ENCODE measurements around the gene ANK2. TPM values are rescaled to one million over a fixed set of nuclear protein-coding genes. Genes with fewer than 3 reads are reported as not detected.

The ANK2 gene
- total RNA-seq, 1 donor from 2014 or later: 121 TPM

DNA sequence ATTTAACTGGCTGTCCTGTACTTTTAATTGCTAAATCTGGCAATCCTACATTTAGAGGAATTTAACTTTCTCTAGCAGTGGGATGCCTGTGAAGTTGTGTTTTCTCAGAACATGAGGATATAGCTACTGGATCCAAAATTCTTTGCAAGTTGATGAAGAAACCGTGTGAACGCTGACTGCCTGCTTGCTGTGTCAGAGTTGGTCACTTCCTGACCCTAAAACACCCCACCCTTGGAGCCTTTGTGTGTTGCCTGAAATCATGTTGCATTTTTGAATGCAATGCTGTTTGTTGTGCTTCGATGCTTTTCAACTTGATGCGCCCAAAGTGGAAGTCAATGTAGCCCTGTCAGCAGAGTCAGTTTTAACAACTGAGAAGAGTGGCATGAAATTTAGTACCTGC is 211.2 kb downstream of the ANK2 start:
- H3K4me1 ChIP-seq: no peaks in the 10 kb centered on the region
- H3K79me2 ChIP-seq (ENCODE audit: low read depth): no peaks in the 10 kb centered on the region
- Mint-ChIP-seq H3K27ac (no peak overlapping the region), H3K4me1 (peaks cover 6% of the 10 kb centered on the region), H3K36me3 (peaks cover 8% of the 10 kb centered on the region), H3K9me3 (no peaks in the 10 kb centered on the region), H3K4me3 (no peak overlapping the region), H3K27me3 (ENCODE audit: insufficient read depth, low read depth) (peaks cover 2% of the 10 kb centered on the region)
- no peak overlapping the region for H3K9ac ChIP-seq
- H4K20me1 ChIP-seq (ENCODE audit: low read depth): no peaks in the 10 kb centered on the region
- no peak overlapping the region for H3K27ac ChIP-seq
- H3F3A ChIP-seq (ENCODE audit: low read depth): no peaks in the 10 kb centered on the region
- no peaks in the 10 kb centered on the region for H3K27me3 ChIP-seq
- no peak overlapping the region for H2AFZ ChIP-seq (replicated peaks)
- H3K9me3 ChIP-seq (ENCODE audit: low read depth): no peaks in the 10 kb centered on the region
- no peak for TF ChIP-seq EZH2 (IDR thresholded peaks at IDR 0.05)
- TF ChIP-seq EZH2phosphoT487 (IDR thresholded peaks at IDR 0.05): no peak
- TF ChIP-seq, protein P1, sequence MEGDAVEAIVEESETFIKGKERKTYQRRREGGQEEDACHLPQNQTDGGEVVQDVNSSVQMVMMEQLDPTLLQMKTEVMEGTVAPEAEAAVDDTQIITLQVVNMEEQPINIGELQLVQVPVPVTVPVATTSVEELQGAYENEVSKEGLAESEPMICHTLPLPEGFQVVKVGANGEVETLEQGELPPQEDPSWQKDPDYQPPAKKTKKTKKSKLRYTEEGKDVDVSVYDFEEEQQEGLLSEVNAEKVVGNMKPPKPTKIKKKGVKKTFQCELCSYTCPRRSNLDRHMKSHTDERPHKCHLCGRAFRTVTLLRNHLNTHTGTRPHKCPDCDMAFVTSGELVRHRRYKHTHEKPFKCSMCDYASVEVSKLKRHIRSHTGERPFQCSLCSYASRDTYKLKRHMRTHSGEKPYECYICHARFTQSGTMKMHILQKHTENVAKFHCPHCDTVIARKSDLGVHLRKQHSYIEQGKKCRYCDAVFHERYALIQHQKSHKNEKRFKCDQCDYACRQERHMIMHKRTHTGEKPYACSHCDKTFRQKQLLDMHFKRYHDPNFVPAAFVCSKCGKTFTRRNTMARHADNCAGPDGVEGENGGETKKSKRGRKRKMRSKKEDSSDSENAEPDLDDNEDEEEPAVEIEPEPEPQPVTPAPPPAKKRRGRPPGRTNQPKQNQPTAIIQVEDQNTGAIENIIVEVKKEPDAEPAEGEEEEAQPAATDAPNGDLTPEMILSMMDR (IDR thresholded peaks at IDR 0.05): no peak
- no peak overlapping the region for H3K4me2 ChIP-seq
- peaks cover 44% of the 10 kb centered on the region for H3K36me3 ChIP-seq
- H3K4me3 ChIP-seq: no peak overlapping the region
- no peak for DNase-seq (ENCODE audit: low spot score)

DNA sequence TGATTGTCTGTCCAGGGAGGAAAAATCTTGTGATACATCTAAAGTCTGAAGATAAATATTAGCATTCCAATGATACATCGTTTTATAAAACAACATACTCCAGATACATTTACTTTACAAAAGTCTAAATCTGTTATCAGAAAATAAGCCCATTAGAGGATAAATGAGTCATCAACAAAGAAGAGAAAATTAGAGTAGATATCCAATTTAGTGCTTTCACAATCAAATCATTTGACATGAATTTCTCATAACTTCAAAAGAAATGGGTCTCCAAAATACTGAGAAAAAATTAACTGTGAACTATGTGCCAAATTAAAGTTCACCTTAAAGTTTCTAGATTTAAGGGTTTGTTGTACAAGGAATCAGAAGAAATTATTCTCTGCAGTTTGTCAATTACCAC is 213.8 kb downstream of the ANK2 start:
- peaks cover 6% of the 10 kb centered on the region for H3K4me1 Mint-ChIP-seq
- no peaks in the 10 kb centered on the region for H3K9me3 Mint-ChIP-seq
- Histone ChIP-seq H3K27ac (no peak overlapping the region), H3K4me2 (no peak overlapping the region), H3F3A (ENCODE audit: low read depth) (no peaks in the 10 kb centered on the region), H2AFZ (replicated peaks) (no peak overlapping the region), H3K27me3 (no peaks in the 10 kb centered on the region), H3K4me1 (no peaks in the 10 kb centered on the region), H3K36me3 (peaks cover 33% of the 10 kb centered on the region), H4K20me1 (ENCODE audit: low read depth) (no peaks in the 10 kb centered on the region), H3K9me3 (ENCODE audit: low read depth) (no peaks in the 10 kb centered on the region), H3K79me2 (ENCODE audit: low read depth) (no peaks in the 10 kb centered on the region), H3K4me3 (no peak overlapping the region), H3K9ac (no peak overlapping the region)
- no peak overlapping the region for H3K4me3 Mint-ChIP-seq
- H3K27ac Mint-ChIP-seq: no peak overlapping the region
- peaks cover 2% of the 10 kb centered on the region for H3K27me3 Mint-ChIP-seq (ENCODE audit: insufficient read depth, low read depth)
- peaks cover 9% of the 10 kb centered on the region for H3K36me3 Mint-ChIP-seq
- TF ChIP-seq, protein P1 (IDR thresholded peaks at IDR 0.05): no peak
- TF ChIP-seq EZH2phosphoT487 (IDR thresholded peaks at IDR 0.05) (no peak), EZH2 (IDR thresholded peaks at IDR 0.05) (no peak)
- DNase-seq (ENCODE audit: low spot score): no peak

DNA sequence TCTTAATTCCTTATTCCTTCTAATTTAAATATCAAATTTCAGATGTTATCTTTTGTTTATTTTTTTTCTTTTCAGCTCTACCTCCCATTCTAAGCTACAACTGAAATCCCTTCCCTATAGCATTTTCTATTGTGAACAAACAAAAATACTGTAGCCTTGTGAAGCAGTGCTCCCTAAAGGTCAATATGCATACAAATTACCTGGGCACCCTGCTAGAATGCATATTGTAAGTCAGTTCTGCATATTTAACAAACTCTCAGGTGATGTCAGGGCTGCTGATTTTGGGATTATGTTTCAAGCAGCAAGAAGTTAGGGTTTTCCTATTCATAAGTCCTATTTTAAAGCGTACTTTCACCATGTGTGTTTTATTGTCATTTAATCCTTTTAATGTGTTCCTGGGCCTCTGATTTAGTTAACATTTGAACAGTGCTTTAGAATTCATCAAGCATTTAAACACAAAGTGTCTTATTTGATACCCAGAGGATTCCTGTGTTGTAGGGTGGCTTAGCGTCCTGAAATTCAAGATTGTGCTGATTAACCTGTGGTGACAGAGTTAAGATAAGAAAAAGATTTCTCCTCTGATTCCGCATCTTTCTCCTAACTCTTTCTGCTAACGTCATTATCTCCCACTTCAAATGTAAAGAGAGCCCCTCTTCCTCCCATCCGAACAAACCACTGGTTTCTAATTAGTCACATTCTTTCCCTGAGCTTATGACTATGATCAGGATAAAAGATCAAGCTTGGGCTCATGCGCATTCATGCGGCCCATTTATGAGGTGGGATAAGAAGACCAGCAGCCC is 221.3 kb downstream of the ANK2 start:
- H3K9me3 ChIP-seq (ENCODE audit: low read depth): no peaks in the 10 kb centered on the region
- peaks cover 11% of the 10 kb centered on the region for H3K4me1 ChIP-seq
- Mint-ChIP-seq H3K4me1 (no peaks in the 10 kb centered on the region), H3K36me3 (peaks cover 7% of the 10 kb centered on the region), H3K27ac (no peak overlapping the region), H3K9me3 (peaks cover 2% of the 10 kb centered on the region), H3K4me3 (no peak overlapping the region), H3K27me3 (ENCODE audit: insufficient read depth, low read depth) (no peaks in the 10 kb centered on the region)
- TF ChIP-seq EZH2phosphoT487 (IDR thresholded peaks at IDR 0.05) (no peak), EZH2 (IDR thresholded peaks at IDR 0.05) (no peak)
- TF ChIP-seq, protein P1 (IDR thresholded peaks at IDR 0.05): no peak
- no peak overlapping the region for H3K4me2 ChIP-seq
- no peaks in the 10 kb centered on the region for H3K27me3 ChIP-seq
- no peak overlapping the region for H2AFZ ChIP-seq (replicated peaks)
- peaks cover 7% of the 10 kb centered on the region for H3F3A ChIP-seq (ENCODE audit: low read depth)
- H3K9ac ChIP-seq: no peak overlapping the region
- H3K36me3 ChIP-seq: peaks cover 1% of the 10 kb centered on the region
- no peaks in the 10 kb centered on the region for H4K20me1 ChIP-seq (ENCODE audit: low read depth)
- no peak for DNase-seq (ENCODE audit: low spot score)
- H3K79me2 ChIP-seq (ENCODE audit: low read depth): no peaks in the 10 kb centered on the region
- no peak overlapping the region for H3K27ac ChIP-seq
- no peak overlapping the region for H3K4me3 ChIP-seq
